OCI-M1 (cell line): Measurements from ENCODE around the gene ANKS1A.
"Not testable (repeated sequence)": the region's sequence is repeated elsewhere in the genome, so short reads cannot be mapped to it uniquely, and the experiment has no call there.

Experiments
- DNase-seq: peaks from one replicate; lab custom pipeline; 2025; lab: John Stamatoyannopoulos, UW

Gene ANKS1A

DNA sequence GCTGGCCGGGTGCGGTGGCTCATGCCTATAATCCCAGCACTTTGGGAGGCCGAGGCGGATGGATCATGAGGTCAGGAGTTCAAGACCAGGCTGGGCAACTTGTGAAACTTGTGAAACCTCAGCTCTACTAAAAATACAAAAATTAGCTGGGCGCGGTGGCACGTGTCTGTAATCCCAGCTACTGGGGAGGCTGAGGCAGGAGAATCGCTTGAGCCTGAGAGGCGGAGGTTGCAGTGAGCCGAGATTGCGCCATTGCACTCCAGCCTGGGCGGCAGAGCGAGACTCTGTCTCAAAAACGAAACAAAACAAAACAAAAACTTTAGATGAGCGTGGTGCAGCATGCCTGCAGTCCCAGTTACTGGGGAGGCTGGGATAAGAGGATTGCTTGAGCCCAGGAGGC is 3.2 kb upstream of the ANKS1A start:
- DNase-seq = not testable (repeated sequence)

- DNase-seq = peak; percentile 96
Observed at GRCh38 chr6:34887753-34888513, 1.1 kb upstream of the ANKS1A start, which contains the start of gene TAF11. TSS of gene TAF11 (minus strand) at chr6:34888042. CDS start at chr6:34887957, 85 bp downstream.

DNA sequence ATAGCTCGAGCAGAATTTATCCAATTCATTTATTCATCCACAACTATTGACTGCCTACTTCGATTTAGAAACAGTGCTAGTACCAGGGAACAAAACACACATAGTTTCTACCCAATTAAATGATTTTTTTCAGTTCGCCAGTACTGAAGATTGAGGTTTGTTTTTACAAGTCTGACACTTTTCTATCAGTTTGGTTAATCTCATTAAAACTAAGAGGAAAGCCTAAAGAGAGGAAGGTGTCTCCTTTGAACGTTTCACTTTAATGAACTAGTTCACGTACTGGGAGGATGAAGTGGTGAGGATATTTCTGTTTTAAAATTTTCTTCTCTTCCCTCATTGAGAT is 570 bp upstream of the ANKS1A start:
- peak; percentile 79 for DNase-seq

DNA sequence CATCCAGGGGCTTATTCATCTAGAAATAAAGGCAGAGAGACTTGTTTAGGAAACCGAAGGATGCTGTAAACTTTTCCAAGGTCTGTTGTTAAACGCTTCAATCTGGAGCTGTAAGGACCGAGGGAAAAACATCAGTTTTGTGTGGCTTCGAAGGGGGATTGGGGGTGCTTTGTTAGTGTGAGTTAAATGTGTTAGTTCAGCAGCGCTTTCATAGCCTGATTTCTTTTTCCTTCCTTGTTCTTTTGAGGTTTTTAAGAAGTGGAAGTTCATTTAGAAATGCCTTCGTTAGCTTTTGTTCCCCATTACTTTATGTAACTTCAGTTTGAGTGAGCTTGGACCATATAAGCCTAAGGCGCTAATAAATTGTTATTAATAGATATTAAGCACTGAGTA is 1.5 kb downstream of the ANKS1A start:
- DNase-seq = peak; percentile 48

GRCh38 chr6:34891296-34891695 is 2.2 kb downstream of the ANKS1A start:
- DNase-seq = no peak

GRCh38 chr6:34894693-34895092 is 5.6 kb downstream of the ANKS1A start:
- DNase-seq = peak; percentile 22

GRCh38 chr6:34897130-34897529 is 8.1 kb downstream of the ANKS1A start:
- DNase-seq = no peak

GRCh38 chr6:34897716-34898115 is 8.7 kb downstream of the ANKS1A start:
- DNase-seq = no peak

DNA sequence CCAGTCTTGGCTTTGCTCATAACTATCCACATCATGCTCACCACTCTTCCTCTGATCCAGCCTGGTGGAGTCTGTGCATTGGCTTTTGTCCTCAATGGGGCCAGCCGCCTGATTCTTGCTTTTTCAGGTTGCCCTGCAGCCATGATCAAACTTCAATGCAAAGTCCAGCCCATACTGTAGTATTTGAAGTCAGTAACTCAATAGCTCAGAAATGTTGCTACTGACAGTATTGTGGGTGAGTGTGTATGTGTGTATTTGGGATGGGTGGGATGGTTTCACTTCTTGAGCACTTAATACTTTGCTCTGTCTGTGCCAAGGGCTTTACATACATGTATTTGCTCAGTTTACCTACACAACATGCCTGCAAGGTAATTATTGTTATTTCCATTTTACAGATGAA is 10.7 kb downstream of the ANKS1A start:
- not testable (repeated sequence) for DNase-seq

DNA sequence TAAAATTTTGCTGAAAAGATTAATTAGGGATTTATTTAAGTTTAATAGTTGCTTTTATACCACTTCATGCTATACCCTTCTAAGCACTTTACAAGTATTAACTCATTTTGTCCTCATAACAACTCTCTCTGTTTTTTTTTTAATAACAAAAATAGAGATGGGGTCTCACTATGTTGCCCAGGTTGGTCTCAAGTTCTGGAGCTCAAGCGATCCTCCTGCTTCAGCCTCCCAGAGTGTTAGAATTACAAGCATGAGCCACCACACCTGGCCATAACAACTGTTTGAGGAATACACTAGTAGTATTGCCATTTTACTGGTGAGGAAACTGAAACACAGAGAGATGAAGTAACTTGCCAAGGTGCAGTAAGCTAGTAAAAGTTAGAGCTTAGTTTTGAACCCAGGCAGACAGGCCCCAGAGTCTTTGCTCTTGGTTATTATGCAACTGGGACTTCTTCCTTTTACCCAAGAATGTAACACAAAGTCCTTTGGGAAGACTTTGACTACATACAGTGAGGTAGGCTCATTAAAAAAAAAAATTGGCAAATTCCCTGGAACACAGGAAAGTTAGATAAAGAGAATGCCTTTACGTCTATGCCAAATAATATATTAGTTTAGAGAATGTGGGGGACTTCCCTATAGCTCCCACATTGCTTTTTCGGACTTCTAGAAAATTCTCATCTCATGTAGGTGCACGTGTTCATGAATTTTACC is 11.4 kb downstream of the ANKS1A start:
- no peak for DNase-seq

GRCh38 chr6:34901930-34902329 is 12.9 kb downstream of the ANKS1A start:
- DNase-seq = no peak

GRCh38 chr6:34904990-34905613 is 16.0 kb downstream of the ANKS1A start:
- DNase-seq = no peak

DNA sequence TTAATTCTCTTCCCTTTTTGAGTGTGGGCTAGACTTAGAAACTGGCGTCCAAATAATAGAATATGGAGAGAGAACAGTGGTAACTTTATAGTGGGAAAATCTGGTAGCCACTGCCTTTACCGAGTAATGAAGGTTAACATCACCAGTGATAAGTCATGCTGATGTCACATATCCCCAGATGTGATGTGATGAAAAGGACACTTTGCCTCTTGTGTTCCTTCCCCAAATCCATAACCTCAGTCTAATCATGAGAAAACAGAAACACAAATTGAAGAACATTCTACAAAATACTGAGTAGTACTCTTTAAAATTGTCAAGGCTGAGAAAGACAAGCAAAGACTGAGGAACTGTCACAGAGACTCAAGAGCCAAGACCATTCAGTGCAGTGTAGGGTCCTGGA is 17.8 kb downstream of the ANKS1A start:
- peak; percentile 29 for DNase-seq

DNA sequence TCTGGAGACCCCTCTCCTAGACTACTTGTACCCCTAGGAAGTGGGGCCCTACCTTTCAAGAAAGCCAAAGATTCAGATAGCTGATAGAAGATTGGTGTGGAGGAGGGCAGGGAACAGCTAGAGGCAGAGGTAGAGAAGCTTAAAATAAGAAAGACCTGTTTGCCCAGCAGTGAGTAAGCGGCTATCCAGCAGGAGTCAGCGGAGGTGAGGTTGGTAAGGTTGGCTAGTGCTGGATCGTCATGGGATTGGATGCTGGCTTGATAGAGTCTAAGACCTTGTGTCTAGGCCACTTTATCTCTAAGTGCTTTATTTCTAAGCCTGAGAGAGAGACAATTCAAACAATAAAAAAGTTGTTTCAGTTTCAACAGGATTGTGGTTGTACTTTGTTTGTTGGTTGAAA is 19.1 kb downstream of the ANKS1A start:
- DNase-seq = no peak

DNA sequence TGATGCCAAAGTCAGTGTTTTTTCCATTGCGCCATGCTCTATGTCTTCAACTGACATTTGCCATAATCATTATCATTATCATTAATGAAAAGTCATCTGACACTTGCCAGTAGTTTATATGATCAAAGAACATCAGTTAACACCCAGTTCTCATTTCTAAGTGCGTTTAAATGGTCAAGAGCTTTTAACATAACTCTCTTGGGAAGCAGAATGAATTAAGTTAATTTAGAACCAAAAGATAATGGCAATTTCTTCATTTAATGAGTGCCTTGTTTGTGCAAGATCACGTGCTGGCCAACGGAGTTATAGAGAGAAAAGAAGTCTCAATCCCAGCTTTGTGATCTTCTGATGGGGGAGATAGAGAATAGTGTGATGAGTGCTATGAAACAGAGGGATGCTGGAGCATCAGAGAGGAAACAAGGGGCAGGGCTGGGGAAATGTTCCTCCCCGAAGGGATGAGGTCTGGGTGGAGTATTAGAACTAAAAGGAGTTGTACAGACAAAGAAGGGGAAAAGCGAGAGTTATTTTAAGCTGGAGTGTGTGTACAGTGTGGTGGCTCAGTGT is 20.3 kb downstream of the ANKS1A start:
- no peak for DNase-seq

DNA sequence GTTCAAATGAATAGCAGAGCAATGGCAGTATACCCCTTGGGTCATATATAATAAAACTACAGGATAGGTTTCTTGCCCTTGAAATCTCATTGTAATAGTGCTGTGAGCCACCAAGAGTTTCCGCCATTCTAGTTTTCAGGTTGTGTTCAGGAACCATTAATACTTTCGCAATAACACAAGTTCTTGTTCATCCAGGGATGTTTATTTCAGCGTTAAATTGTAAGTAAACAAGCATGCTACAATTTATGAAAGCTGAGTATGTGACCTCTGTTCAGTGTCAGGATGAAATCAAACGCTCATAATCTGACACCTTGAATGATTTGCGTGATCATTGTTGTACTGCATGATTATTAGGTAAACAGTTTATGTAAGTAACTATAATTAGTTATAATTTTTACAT is 22.8 kb downstream of the ANKS1A start:
- DNase-seq = no peak

- peak; percentile 28 for DNase-seq
Observed at GRCh38 chr6:34912715-34913464, 23.8 kb downstream of the ANKS1A start.

GRCh38 chr6:34914358-34914757 is 25.3 kb downstream of the ANKS1A start:
- no peak for DNase-seq

DNA sequence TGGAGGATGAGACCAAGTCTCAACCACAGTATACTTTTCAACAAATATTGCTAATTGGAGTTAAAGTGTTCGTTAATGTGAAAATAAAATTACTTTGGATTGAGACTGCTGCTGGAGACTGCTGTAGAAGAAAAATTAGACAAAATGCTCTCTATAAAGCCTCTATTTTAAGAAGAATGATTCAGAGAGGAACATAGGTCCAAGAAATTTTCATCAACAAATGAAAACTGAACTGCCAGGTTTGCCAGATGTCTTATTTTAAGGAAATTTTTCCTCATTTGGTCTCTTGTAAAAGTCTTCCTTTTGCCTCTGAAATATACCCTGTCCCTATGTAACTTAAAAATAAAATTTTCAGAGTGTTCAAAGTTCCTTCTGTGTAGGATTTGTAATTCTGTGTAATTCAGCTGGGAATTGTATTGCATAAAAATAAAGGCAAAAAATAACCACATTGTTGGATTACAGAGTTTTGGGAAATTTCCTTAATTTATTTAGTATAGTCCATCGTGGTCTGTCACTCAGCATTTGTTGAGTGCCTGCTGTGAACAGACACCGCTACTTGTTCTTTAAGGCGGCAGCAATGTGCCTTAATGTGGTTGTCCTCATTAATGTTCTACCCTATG is 27.4 kb downstream of the ANKS1A start:
- no peak for DNase-seq

- no peak for DNase-seq
Observed at GRCh38 chr6:34917626-34918285, 28.7 kb downstream of the ANKS1A start.

DNA sequence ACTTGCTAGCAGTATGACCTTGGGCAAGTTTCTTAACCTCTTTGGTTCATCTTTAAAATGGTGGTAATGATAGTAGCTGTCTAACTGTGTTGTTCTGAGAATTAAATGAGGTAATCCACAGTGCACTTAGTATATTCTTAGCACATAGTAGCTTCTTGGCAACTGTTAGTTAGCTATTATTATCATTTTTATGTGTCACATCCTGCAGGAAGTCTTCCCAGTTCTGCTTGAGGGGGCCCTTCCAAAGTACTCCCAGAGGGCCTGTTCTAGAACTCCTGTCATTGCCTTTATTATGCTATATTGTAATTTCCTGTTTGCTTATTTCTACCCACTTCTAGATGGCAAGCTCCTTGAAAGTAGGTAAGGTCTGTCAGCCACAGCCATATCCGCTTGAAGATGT is 30.6 kb downstream of the ANKS1A start:
- DNase-seq = no peak
